OCI-LY7 (cell line): ENCODE data around the gene LAIR2. TPM values are rescaled to one million over a fixed set of nuclear protein-coding genes. Genes with fewer than 3 reads are reported as not detected.
"Not testable (repeated sequence)": the region's sequence is repeated elsewhere in the genome, so short reads cannot be mapped to it uniquely, and the experiment has no call there.

Experiments used
- BruUV-seq: library from RNA; stranded (reverse); fragments of 400-500 nt; replicated peaks from 2 replicates; lab custom pipeline; 2021; lab: Mats Ljungman, UMichigan
- CTCF ChIA-PET: fragments of 300-600 bp; sonication (Branson Sonifier 250); formaldehyde crosslinking; loops from one replicate; lab custom pipeline; 2022; ENCODE audit warnings: antibody characterized with exemption; ENCODE audit not compliant: unreplicated experiment; lab: Charles Lee
- POLR2A ChIA-PET: fragments of 300-600 bp; sonication (Branson Sonifier 250); formaldehyde crosslinking; loops from one replicate; lab custom pipeline; 2022; ENCODE audit warnings: antibody characterized with exemption; lab: Charles Lee
- DNase-seq: peaks from one replicate; pipeline ENCODE4 v3.0.0-alpha.2; 2015; ENCODE audit warnings: low spot score
- H2AFZ ChIP-seq: fragments of 200-600 bp; sonication (generic), shearing (Covaris generic); 2 replicates; pipeline ENCODE4 v1.6.1; 2014; ENCODE audit warnings: mild to moderate bottlenecking, antibody characterized with exemption, low read length, moderate library complexity
- H3K27ac ChIP-seq: fragments of 200-600 bp; sonication (generic); 2 replicates; pipeline ENCODE4 v1.5.1; 2014; ENCODE audit warnings: mixed run types, low read depth, mild to moderate bottlenecking, moderate library complexity, low read length, inconsistent platforms; ENCODE audit not compliant: poor library complexity, severe bottlenecking
- H3K36me3 ChIP-seq: fragments of 200-600 bp; sonication (generic); 2 replicates; pipeline ENCODE4 v1.6.1; 2014; ENCODE audit warnings: mild to moderate bottlenecking, antibody characterized with exemption, low read length, moderate library complexity, mixed read lengths; ENCODE audit not compliant: insufficient read depth
- H3K4me1 ChIP-seq: fragments of 200-600 bp; sonication (generic); 2 replicates; pipeline ENCODE4 v1.5.1; 2014; ENCODE audit warnings: mild to moderate bottlenecking, low read length; ENCODE audit not compliant: insufficient read depth, poor library complexity, severe bottlenecking
- H3K4me2 ChIP-seq: fragments of 200-600 bp; sonication (generic); 2 replicates; pipeline ENCODE4 v1.6.1; 2014; ENCODE audit warnings: mild to moderate bottlenecking, low read length
- H3K4me3 ChIP-seq: fragments of 200-600 bp; sonication (generic); 2 replicates; pipeline ENCODE4 v1.5.1; 2014; ENCODE audit warnings: mild to moderate bottlenecking, low read depth, low read length; ENCODE audit not compliant: poor library complexity, severe bottlenecking
- H3K79me2 ChIP-seq: fragments of 200-600 bp; sonication (generic); 2 replicates; pipeline ENCODE4 v1.6.1; 2016; ENCODE audit warnings: low read depth, mild to moderate bottlenecking, low read length, moderate library complexity, mixed read lengths; ENCODE audit not compliant: insufficient read depth
- H3K9me2 ChIP-seq: fragments of 200-600 bp; sonication (generic); 2 replicates; pipeline ENCODE4 v1.6.1; 2016; ENCODE audit warnings: mild to moderate bottlenecking, low read length, mixed read lengths; ENCODE audit not compliant: insufficient read depth
- H3K9me3 ChIP-seq: fragments of 200-600 bp; sonication (generic); 2 replicates; pipeline ENCODE4 v1.6.1; 2014; ENCODE audit warnings: mild to moderate bottlenecking, mixed run types, low read length, mixed read lengths
- H4K20me1 ChIP-seq: fragments of 200-600 bp; sonication (generic); 2 replicates; pipeline ENCODE4 v1.6.1; 2014; ENCODE audit warnings: mild to moderate bottlenecking, antibody characterized with exemption, low read length, moderate library complexity, mixed read lengths; ENCODE audit not compliant: insufficient read depth
- EZH2phosphoT487 ChIP-seq: fragments of 200-600 bp; sonication (generic); IDR thresholded peaks from 2 replicates; pipeline ENCODE4 v1.6.1; 2018; ENCODE audit warnings: low read depth, borderline replicate concordance, mild to moderate bottlenecking, mixed run types, antibody characterized with exemption, low read length, moderate library complexity, mixed read lengths
- intact Hi-C: fragments of 100-400 bp; cut with micrococcal nuclease; formaldehyde crosslinking; loops from one replicate; pipeline ENCODE4 v1.10.0; 2022; ENCODE audit not compliant: unreplicated experiment
- total RNA-seq, 2 experiments: library from RNA; depleted of rRNA in 1 of 2; stranded (reverse); fragments of >200 nt in 1 of 2; shearing (Covaris generic) in 1 of 2; gene quantifications; 2 replicates each; pipeline ENCODE4 v1.2.3, GENCODE V29; 2014 to 2022
- TF ChIP-seq, protein P1 (sequence below): fragments of 200-600 bp; sonication (generic); conservative IDR thresholded peaks from 2 replicates; pipeline ENCODE4 v1.5.1; 2014; ENCODE audit warnings: mild to moderate bottlenecking, antibody characterized with exemption, low read length, moderate library complexity, mixed read lengths

The LAIR2 gene
- total RNA-seq, 2 experiments from 2014 or later = not detected

DNA sequence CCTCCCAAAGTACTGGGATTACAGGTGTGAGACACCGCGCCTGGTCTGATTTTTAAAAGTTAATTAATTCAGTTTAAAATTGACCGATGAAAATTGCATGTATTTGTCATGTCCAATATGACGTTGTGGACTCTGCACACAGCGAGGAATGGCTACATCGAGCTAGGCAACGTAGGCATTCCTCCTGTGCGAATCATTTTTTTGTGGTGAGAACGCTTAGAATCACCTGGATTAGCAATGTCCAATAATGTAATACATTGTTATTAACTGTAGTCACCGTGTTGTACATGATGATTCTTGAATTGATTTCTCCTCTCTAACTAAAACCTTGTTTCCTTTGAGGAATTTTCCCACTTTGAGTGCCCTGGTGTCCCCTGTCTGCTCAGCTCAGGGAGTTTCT lies 3.4 kb downstream of the LAIR2 start:
- Histone ChIP-seq H3K4me3 (no peak overlapping the region), H3K36me3 (no peaks in the 10 kb centered on the region), H3K4me1 (no peaks in the 10 kb centered on the region), H3K9me2 (no peaks in the 10 kb centered on the region), H3K27ac (no peak overlapping the region), H3K79me2 (no peaks in the 10 kb centered on the region), H2AFZ (no peak overlapping the region), H3K9me3 (no peaks in the 10 kb centered on the region), H3K4me2 (no peak overlapping the region), H4K20me1 (no peaks in the 10 kb centered on the region)
- POLR2A ChIA-PET = no interaction called here
- no peak for DNase-seq
- no peak for TF ChIP-seq EZH2phosphoT487
- TF ChIP-seq, protein P1, sequence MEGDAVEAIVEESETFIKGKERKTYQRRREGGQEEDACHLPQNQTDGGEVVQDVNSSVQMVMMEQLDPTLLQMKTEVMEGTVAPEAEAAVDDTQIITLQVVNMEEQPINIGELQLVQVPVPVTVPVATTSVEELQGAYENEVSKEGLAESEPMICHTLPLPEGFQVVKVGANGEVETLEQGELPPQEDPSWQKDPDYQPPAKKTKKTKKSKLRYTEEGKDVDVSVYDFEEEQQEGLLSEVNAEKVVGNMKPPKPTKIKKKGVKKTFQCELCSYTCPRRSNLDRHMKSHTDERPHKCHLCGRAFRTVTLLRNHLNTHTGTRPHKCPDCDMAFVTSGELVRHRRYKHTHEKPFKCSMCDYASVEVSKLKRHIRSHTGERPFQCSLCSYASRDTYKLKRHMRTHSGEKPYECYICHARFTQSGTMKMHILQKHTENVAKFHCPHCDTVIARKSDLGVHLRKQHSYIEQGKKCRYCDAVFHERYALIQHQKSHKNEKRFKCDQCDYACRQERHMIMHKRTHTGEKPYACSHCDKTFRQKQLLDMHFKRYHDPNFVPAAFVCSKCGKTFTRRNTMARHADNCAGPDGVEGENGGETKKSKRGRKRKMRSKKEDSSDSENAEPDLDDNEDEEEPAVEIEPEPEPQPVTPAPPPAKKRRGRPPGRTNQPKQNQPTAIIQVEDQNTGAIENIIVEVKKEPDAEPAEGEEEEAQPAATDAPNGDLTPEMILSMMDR = no peak
- CTCF ChIA-PET = no interaction called here
- no TSS peak for BruUV-seq
- intact Hi-C loops = no loop called here

DNA sequence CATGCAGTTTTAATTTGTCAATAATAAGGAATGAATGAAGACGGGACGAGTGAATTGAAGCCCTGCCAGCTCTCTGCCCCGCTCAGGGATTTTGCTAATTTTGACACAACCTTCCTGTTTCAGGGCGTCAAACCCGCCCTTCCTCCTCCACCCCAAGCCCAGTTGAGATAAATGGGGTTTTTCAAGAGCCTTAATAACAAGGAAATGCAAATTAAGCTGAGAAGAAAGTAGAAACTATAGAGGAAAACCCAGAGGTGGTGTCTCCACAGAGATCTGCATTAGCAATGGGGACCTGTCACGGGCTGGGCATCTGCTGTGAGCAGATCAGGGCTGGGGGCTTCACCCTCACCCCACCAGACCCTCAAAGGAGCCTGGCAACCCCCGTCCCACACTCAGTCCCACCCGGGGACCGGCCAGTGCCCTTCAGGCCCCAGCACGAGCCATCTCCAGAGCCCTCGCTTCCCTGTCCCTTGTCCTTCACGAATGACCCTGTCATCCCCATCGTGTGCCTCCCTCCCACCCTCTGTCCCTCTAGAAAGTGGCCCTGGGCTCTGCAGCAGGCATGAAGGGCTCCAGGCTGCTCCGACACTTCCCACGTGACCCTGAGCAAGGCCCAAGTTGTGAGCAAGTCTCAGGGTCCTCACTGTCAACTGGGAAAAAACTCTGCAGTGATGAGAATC lies 4.5 kb downstream of the LAIR2 start:
- H4K20me1 ChIP-seq, POLR2A ChIA-PET, H3K9me3 ChIP-seq, intact Hi-C loops, H2AFZ ChIP-seq, BruUV-seq, H3K36me3 ChIP-seq, CTCF ChIA-PET, H3K9me2 ChIP-seq, H3K27ac ChIP-seq, H3K4me3 ChIP-seq, H3K4me1 ChIP-seq, DNase-seq, H3K79me2 ChIP-seq: not testable (repeated sequence)
- peak overlapping the region; percentile 37; the same call in 1 of the 2 replicates for H3K4me2 ChIP-seq

DNA sequence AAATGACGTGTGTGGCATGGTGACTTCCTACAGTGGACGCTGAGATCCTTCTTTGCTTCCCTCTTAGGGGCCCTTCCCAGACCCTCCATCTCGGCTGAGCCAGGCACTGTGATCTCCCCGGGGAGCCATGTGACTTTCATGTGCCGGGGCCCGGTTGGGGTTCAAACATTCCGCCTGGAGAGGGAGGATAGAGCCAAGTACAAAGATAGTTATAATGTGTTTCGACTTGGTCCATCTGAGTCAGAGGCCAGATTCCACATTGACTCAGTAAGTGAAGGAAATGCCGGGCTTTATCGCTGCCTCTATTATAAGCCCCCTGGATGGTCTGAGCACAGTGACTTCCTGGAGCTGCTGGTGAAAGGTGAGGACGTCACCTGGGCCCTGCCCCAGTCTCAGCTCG lies 5.2 kb downstream of the LAIR2 start:
- Histone ChIP-seq H3K4me1 (no peaks in the 10 kb centered on the region), H3K4me2 (no peak overlapping the region), H4K20me1 (no peaks in the 10 kb centered on the region), H3K27ac (no peak overlapping the region), H3K4me3 (no peak overlapping the region), H2AFZ (no peak overlapping the region), H3K36me3 (no peaks in the 10 kb centered on the region), H3K9me3 (no peaks in the 10 kb centered on the region), H3K79me2 (no peaks in the 10 kb centered on the region), H3K9me2 (no peaks in the 10 kb centered on the region)
- BruUV-seq = no TSS peak
- TF ChIP-seq, protein P1 = no peak
- no peak for TF ChIP-seq EZH2phosphoT487
- intact Hi-C loops = no loop called here
- POLR2A ChIA-PET = no interaction called here
- DNase-seq = no peak
- CTCF ChIA-PET = no interaction called here

DNA sequence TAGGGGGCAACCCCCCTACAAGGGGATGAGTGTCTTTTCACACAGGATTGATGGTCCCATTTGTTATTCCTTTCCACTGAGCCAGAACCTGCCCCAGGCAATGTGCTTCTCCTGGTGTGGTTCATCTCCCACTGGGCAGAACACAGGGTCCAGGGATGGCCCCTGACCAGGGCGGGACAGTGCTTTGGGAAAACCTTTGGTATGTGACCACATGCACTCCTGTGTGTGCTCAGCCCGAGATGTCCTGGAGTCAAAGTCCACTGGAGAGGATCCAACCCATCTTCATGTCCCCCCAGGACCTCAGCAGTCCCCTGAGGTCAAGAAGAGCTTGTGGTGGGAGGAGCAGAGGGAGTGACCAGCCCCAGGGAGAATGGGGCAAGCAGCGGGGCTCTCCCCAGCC lies 5.9 kb downstream of the LAIR2 start:
- H3K36me3 ChIP-seq, H3K27ac ChIP-seq, H2AFZ ChIP-seq, H4K20me1 ChIP-seq, H3K4me2 ChIP-seq, H3K9me3 ChIP-seq, H3K4me1 ChIP-seq, DNase-seq, H3K9me2 ChIP-seq, intact Hi-C loops, H3K4me3 ChIP-seq, H3K79me2 ChIP-seq, CTCF ChIA-PET, POLR2A ChIA-PET, BruUV-seq: not testable (repeated sequence)

DNA sequence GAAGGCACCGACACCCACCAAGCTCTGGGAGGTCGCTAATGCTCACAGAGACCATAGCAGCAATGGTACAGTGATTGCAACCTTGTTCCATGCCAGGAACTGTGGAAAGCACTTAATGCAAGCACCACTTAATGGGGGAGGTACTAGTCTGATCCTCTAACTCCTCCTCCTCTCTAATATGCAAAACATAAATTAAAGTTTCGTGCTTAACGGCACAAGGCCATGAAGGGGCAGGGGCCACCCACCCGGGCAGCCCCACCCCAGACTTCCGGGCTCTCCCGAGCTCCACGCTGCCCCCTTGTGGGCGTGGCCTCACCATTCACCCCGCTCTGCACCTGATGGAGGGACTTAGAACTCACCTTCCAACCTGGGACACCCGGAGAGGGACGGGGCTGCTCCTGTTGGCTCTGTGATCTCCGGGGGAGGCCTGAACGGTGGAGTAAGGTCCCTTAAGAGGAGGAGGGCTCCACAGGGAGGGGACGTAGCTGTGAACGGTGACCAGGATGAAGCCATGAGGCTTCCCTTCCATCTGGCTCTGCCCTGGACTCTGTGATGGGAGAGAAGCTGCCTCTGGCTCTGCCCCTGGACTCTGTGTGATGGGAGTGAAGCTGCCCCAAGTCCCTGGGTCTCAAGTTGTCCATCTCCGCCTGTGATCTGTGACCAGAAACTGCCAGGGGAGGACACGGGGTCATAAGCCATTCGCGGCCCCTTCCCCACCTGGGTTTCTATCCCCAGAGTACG lies 6.7 kb downstream of the LAIR2 start:
- CTCF ChIA-PET, H3K9me3 ChIP-seq, H3K9me2 ChIP-seq, H3K36me3 ChIP-seq, H3K4me1 ChIP-seq, intact Hi-C loops, H3K27ac ChIP-seq, POLR2A ChIA-PET, DNase-seq, H4K20me1 ChIP-seq, H3K79me2 ChIP-seq, H3K4me2 ChIP-seq, BruUV-seq, H2AFZ ChIP-seq, H3K4me3 ChIP-seq: not testable (repeated sequence)
